ENCODE measurements around the gene TMEM272. TPM values are rescaled to one million over a fixed set of nuclear protein-coding genes. Genes with fewer than 3 reads are reported as not detected.

TMEM272 gene
- total and polyA plus RNA-seq, 8 donors = 0.13 to 0.42 (median 0.25) TPM; not detected in 1

DNA sequence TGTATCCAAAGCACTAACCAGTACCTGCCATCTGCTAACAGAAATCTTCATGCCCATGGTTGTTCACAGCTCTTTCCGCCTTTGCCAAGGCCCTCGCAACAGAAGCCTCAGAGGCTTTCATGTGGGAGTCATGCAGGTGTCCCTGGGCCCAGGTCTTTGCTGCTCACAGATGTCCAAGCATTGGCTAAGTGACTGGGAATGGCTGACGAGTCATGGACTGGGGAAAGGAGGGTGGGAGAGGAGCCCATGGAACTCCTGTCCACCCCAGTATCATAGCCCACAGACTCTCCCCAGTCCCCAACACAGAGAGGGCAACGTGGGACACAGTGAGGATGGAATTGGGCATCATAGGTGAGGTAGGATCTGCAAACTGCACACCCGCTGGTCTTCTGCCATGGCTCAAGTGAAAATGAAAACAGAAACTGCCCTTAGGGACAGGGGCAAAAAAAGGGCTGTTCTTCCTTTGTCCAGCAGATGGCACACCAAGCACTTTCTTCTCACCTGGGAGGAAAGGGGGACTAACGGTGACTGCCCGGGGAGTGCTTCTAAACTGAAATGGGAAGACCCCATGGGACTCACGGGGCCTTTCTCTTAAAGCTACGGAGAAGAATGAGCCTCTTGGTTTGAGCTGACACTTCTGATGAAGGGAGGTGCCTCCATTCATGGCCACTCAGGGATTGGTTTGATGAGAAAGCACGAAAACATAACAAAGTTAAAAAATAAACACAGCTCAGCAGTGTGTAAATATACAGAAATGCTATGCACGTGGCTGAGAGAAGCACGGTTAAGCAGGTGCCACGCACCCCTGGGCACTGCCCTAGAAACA, 29.9 kb downstream of the TMEM272 start:
- Histone ChIP-seq H3K9me3 (no peaks in the 10 kb centered on the region), H3K4me3 (peak overlapping the region in 1 of 2 donors; percentile 2), H3K27ac (no peak overlapping the region), H3K4me1 (peaks cover 5 to 30% of the 10 kb centered on the region in 2 donors), H3K27me3 (no peaks in the 10 kb centered on the region), H3K36me3 (no peaks in the 10 kb centered on the region)
- DNase-seq = peak in 2 of 4 donors; percentile 52 to 65
- intact Hi-C loops (cut with DNase I) = loop anchor here in 1 of 2 donors (10.0 kb wide), 1 partner anchor 310 kb away; the partner anchor contains the start of gene NEK5
- ATAC-seq = peak; percentile 92
- TF ChIP-seq, protein P1, sequence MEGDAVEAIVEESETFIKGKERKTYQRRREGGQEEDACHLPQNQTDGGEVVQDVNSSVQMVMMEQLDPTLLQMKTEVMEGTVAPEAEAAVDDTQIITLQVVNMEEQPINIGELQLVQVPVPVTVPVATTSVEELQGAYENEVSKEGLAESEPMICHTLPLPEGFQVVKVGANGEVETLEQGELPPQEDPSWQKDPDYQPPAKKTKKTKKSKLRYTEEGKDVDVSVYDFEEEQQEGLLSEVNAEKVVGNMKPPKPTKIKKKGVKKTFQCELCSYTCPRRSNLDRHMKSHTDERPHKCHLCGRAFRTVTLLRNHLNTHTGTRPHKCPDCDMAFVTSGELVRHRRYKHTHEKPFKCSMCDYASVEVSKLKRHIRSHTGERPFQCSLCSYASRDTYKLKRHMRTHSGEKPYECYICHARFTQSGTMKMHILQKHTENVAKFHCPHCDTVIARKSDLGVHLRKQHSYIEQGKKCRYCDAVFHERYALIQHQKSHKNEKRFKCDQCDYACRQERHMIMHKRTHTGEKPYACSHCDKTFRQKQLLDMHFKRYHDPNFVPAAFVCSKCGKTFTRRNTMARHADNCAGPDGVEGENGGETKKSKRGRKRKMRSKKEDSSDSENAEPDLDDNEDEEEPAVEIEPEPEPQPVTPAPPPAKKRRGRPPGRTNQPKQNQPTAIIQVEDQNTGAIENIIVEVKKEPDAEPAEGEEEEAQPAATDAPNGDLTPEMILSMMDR (IDR thresholded peaks at IDR 0.05) = peak; percentile 65 to 85

DNA sequence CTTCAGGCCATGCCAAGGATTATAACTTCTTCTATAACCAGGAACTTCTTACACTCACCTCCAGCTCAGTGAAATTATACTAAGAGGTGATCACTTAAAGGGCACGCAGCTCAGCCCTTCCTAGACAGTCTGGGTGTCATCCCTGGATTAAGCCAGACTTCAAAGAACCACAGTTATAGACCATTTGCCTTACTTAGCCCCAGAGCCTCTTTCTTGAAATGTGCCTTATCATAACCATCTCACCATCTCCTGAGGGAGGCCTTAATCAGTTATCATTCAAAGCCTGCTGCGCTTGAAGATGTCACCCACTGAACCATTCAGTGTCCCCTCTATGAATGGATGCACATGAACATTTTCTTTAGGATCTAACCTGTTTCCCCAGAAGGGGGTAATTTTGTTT, 30.9 kb downstream of the TMEM272 start:
- intact Hi-C loops (cut with DNase I) = loop anchor here in 1 of 2 donors (10.0 kb wide), 1 partner anchor 311 kb away; the partner anchor contains the start of gene NEK5
- peaks cover 5 to 23% of the 10 kb centered on the region in 2 donors for H3K4me1 ChIP-seq
- ATAC-seq = no peak
- TF ChIP-seq, protein P1 (IDR thresholded peaks at IDR 0.05) = no peak
- DNase-seq = no peak
- H3K4me3 ChIP-seq = no peak overlapping the region
- no peaks in the 10 kb centered on the region for H3K27me3 ChIP-seq
- H3K27ac ChIP-seq = no peak overlapping the region
- no peaks in the 10 kb centered on the region for H3K36me3 ChIP-seq
- H3K9me3 ChIP-seq = no peaks in the 10 kb centered on the region

DNA sequence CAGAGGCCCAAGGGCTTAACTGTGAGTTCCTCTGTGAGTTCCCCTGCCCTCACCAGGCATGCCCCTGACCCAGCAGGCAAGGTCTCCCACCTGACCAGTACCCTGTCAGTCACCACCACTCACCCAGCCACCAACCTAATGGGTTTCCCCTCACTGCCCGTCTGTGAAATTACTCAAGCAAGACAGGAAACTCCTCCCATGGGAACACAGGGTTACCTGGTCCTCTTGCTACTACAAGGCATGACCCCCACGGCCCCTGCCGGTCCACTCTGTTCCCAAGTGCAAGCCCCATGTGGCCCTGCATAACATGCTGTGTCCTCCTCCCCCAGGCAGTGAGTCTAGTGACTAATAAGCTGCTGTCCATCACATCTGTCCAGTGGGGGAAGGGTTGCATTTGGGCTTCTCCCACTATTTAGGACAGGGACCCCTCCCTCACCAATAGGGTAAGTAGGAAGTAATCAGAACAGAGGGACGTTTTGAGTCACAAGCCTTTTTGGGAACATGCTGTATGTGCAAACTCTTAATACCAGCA, 33.0 kb downstream of the TMEM272 start:
- no peak for ATAC-seq
- Histone ChIP-seq H3K4me3 (no peak overlapping the region), H3K4me1 (peaks cover 5 to 20% of the 10 kb centered on the region in 2 donors), H3K9me3 (no peaks in the 10 kb centered on the region), H3K27me3 (no peaks in the 10 kb centered on the region), H3K27ac (no peak overlapping the region), H3K36me3 (no peaks in the 10 kb centered on the region)
- intact Hi-C loops (cut with DNase I) = loop anchor here in 1 of 2 donors (10.0 kb wide), 1 partner anchor 313 kb away; the partner anchor contains the start of gene NEK5
- TF ChIP-seq, protein P1 (IDR thresholded peaks at IDR 0.05) = no peak
- no peak for DNase-seq

DNA sequence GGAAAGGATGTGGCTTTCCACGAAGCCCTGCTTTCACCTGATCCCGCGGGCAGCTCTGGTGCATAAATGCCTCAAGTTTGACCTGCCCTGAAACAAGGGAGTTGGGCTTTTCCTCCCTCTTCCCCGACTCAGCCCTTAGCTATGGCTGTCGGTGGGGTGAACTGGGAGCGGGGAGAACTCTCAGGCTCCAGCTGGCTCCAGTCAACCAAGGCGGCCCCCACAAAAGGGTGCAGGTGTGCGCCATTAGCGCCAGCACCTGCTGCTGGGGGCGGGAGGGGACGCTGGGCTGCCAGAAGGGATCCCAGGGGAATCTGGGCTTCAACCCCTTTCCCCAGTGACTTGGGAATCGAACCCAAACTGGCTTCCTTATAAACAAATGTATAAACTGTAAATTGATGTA, 33.9 kb downstream of the TMEM272 start:
- DNase-seq (no peak), ATAC-seq (no peak)
- no peaks in the 10 kb centered on the region for H3K36me3 ChIP-seq
- no peaks in the 10 kb centered on the region for H3K27me3 ChIP-seq
- intact Hi-C loops (cut with DNase I) = loop anchor here in 1 of 2 donors (10.0 kb wide), 1 partner anchor 314 kb away; the partner anchor contains the start of gene NEK5
- TF ChIP-seq, protein P1 (IDR thresholded peaks at IDR 0.05) = no peak
- H3K27ac ChIP-seq = no peak overlapping the region
- H3K9me3 ChIP-seq = no peaks in the 10 kb centered on the region
- peaks cover 5 to 23% of the 10 kb centered on the region in 2 donors for H3K4me1 ChIP-seq
- no peak overlapping the region for H3K4me3 ChIP-seq

DNA sequence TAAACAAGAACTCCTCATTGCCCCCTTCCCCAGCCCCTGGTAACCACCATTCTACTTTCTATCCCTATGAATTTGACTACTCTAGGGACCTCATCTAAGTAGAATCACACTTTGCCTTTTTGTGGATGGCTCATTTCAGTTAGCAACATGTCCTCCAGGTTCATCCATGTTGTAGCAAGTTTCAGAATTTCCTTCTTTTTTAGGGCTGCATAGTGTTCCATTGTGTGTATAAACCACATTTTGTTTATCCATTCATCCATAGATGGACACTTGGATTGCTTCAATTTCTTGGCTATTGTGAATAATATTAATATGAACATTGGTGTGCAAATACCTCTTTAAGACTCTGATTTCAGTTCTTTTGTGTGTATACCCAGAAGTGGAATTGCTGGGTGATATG, 36.2 kb downstream of the TMEM272 start:
- Histone ChIP-seq H3K9me3 (no peaks in the 10 kb centered on the region), H3K4me3 (no peak overlapping the region), H3K36me3 (no peaks in the 10 kb centered on the region), H3K27ac (no peak overlapping the region), H3K4me1 (peaks cover 5 to 27% of the 10 kb centered on the region in 2 donors), H3K27me3 (no peaks in the 10 kb centered on the region)
- TF ChIP-seq, protein P1 (IDR thresholded peaks at IDR 0.05) = no peak
- DNase-seq (no peak), ATAC-seq (no peak)
- intact Hi-C loops (cut with DNase I) = no loop called here

Data from left lung (tissue), 10 donors.